ENCODE measurements around the gene DENND1A.

The DENND1A gene

DNA sequence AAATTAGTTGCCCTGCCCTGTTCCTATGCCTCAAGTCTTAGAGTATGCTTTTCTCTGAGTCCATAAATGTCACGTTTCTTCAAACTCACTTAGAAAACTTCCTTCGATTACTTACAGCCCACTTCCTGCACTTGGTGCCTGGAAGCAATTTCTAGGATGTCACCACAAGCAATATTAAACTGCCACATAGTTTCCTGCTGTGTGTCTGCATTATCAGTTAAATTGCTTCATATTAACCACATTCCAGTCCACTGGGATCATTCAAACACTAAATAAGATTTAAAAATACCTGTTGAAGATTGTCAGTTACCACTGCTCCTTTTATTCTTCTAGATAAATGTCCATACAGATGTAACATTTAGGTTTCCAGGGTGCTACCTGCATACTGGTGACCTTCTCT, 4.1 kb downstream of the DENND1A start:
- TF ChIP-seq, protein P1, sequence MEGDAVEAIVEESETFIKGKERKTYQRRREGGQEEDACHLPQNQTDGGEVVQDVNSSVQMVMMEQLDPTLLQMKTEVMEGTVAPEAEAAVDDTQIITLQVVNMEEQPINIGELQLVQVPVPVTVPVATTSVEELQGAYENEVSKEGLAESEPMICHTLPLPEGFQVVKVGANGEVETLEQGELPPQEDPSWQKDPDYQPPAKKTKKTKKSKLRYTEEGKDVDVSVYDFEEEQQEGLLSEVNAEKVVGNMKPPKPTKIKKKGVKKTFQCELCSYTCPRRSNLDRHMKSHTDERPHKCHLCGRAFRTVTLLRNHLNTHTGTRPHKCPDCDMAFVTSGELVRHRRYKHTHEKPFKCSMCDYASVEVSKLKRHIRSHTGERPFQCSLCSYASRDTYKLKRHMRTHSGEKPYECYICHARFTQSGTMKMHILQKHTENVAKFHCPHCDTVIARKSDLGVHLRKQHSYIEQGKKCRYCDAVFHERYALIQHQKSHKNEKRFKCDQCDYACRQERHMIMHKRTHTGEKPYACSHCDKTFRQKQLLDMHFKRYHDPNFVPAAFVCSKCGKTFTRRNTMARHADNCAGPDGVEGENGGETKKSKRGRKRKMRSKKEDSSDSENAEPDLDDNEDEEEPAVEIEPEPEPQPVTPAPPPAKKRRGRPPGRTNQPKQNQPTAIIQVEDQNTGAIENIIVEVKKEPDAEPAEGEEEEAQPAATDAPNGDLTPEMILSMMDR (IDR thresholded peaks at IDR 0.05; ENCODE audit: insufficient read depth, missing control alignments), result no peak
- DNase-seq (ENCODE audit: insufficient read length, low spot score), result no peak
- FAIRE-seq, result no peak

DNA sequence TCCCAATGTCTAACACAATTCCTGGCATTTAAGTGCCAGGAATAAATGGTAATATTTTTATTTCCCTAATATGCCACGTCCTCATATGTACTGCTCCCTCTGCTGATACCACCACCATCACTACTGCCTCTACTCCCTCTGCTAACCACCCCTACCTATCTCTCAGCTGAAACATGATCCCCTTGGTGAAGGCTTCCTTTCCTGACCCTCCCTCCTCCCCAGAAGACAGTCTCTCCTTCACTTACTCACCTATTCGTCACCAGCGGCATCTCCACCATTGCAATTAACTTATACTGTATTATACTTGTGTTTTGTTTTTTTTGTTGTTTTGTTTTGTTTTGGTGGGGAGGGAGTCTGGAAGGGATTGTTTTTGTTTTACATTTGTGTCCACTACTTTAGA, 4.8 kb downstream of the DENND1A start:
- TF ChIP-seq, protein P1 (IDR thresholded peaks at IDR 0.05; ENCODE audit: insufficient read depth, missing control alignments), result no peak
- no peak for DNase-seq (ENCODE audit: insufficient read length, low spot score)
- no peak for FAIRE-seq

DNA sequence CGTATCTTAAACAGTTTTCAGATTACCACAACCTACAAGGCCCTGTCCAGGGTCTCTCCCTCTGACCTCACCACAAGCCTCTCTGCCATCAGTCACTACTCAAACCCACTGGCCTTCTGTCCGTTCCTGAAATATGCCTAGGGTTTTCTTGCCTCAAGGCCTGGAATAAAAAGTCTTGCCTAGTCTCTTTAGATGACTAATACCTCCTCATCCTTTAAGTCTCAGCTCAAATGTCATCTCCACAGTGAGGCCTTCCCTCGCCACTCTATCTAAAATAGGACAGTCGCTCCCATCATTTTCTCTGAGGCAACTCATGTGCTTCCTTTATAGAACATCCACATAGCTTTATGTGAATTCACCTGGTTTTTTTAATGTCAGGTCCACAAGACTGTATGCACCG, 5.2 kb downstream of the DENND1A start:
- no peak for FAIRE-seq
- TF ChIP-seq, protein P1 (IDR thresholded peaks at IDR 0.05; ENCODE audit: insufficient read depth, missing control alignments), result no peak

DNA sequence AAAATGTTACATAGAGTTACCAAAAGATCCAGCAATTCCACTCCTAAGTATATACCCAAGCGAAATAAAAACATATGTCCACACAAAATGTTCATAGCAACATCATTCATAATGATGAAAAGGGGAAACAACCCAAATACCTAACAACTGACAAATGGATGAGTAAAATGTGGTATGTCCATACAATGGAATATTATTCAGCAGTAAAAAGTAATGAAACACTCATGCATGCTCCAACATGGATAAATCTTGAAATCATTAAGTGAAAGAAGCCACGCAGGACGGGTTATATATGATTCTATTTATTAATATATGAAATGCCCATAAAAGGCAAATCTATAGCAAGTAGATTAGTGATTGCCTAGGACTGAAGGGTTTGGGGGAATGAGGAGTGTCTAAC, 6.0 kb downstream of the DENND1A start:
- DNase-seq (ENCODE audit: insufficient read length, low spot score) (no peak), FAIRE-seq (no peak)
- TF ChIP-seq, protein P1 (IDR thresholded peaks at IDR 0.05; ENCODE audit: insufficient read depth, missing control alignments), result no peak

More for the DNA sequence above, 5.2 kb downstream of the DENND1A start:
- DNase-seq (ENCODE audit: insufficient read length, low spot score), result no peak

DNA sequence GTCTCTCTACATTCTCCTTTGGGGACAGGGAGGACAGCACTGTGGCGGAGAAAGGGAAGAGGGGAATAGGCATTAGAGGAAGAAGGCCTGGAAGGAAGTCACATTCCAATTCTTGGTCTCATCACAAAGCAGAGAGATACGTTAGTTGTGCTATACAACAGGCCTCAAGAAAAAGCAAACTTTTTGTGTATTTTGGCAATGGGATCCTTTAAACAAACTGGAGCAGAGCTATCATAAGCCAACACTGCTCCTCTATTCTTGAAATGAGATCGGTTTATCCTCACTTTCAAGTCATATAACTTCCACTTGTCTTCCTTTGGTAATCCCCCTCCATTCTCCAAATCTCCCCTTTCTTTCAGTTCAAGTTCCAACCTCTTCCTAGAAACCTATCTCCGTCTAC, 6.5 kb downstream of the DENND1A start:
- TF ChIP-seq, protein P1 (IDR thresholded peaks at IDR 0.05; ENCODE audit: insufficient read depth, missing control alignments), result no peak
- FAIRE-seq (no peak), DNase-seq (ENCODE audit: insufficient read length, low spot score) (no peak)

DNA sequence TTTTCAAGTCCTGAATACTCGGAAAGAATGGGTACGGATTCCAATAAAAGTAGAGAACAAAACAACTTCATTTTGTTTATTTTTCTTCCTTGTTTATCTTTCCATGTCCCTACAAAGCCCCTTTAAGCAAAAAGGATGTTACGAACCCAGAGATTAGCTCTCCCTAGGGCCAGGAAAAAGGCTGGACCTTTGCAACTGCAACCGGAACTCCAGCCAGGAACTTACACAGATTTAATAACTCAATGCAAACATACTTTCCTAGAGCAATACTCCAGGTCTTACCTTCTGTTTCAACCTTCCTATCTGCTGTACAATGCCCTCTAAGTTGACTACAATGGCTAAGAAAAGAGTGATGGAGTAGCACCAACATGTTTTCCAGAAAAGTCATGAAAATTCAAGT, 7.0 kb downstream of the DENND1A start:
- DNase-seq (ENCODE audit: insufficient read length, low spot score) (no peak), FAIRE-seq (no peak)
- TF ChIP-seq, protein P1 (IDR thresholded peaks at IDR 0.05; ENCODE audit: insufficient read depth, missing control alignments), result no peak

DNA sequence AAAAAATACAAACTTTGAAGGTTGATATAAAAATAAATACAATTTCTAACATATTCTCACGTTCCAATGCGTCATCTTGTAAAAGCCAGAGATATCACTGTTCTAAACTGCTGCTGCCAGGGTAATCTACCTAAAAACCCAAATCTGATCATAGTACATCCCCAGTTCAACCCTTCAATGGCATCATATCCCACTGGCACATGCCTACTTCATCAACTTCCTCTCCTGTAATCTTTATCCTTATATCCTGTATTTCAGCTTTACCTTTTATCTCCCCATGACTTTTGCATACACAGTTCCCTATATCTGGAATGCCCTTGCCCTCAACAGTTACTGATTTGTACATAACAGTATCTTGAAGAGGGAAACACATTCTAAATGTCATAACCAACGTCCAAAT, 7.5 kb downstream of the DENND1A start:
- DNase-seq (ENCODE audit: insufficient read length, low spot score), result no peak
- no peak for FAIRE-seq

More for the DNA sequence above, 7.5 kb downstream of the DENND1A start:
- TF ChIP-seq, protein P1 (IDR thresholded peaks at IDR 0.05; ENCODE audit: insufficient read depth, missing control alignments), result no peak

Data from D721Med (cell line).